ENCODE results near the gene ADGRG4.

DNA sequence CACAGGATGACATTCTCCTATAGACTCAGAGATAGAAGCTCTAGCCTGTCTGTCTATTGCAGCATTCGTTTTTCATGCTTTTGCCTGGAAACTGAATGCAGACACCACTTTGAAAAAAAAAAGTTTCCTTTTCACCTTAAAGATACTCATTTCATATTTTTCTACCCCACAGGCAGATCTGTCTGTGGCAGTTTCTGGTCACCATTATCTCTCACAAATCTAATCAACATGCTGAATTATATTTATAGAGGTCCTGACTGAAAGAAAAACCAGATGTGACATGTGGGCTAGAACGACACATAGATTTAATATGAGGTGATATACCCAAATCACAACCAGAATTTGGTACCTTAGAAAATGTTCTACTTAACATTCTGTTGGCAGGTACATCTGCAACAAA lies 28.2 kb downstream of the ADGRG4 start:
- no peak for TF ChIP-seq HMGXB4 (CRISPR knock-in tag; IDR thresholded peaks at IDR 0.05)
- no peak for TF ChIP-seq CTCF (IDR thresholded peaks at IDR 0.05)

Data from WTC11 (cell line).